Testis (tissue), 3 donors: ENCODE results near the gene SERPINE2. TPM values are rescaled to one million over a fixed set of nuclear protein-coding genes. Genes with fewer than 3 reads are reported as not detected.

ENCODE experiments used
- DNase-seq: peaks from one replicate; pipeline ENCODE4 v3.0.0-alpha.2; 2019
- H3K27ac ChIP-seq, 2 donors: fragments of 200-600 bp; sonication (generic); one replicate each; pipeline ENCODE4 v1.5.1; 2019
- H3K27me3 ChIP-seq: fragments of 200-600 bp; sonication (generic); one replicate; pipeline ENCODE4 v1.5.1; 2019
- H3K36me3 ChIP-seq: fragments of 200-600 bp; sonication (generic); one replicate; pipeline ENCODE4 v1.5.1; 2017; ENCODE audit warnings: low read depth; ENCODE audit errors: missing control alignments
- H3K4me1 ChIP-seq: fragments of 200-600 bp; sonication (generic); one replicate; pipeline ENCODE4 v1.5.1; 2019
- H3K4me3 ChIP-seq, 2 donors: fragments of 200-600 bp; sonication (generic); one replicate each; pipeline ENCODE4 v1.5.1; 2017 to 2019
- H3K9me3 ChIP-seq: fragments of 200-600 bp; sonication (generic); one replicate; pipeline ENCODE4 v1.5.1; 2017
- CTCF ChIP-seq, 3 experiments: fragments of 450-650 bp in 2 of 3; fragments of 200-600 bp in 1 of 3; sonication (generic) in 1 of 3; IDR thresholded peaks; one replicate each; pipeline ENCODE4 v1.5.1; 2016 to 2019; ENCODE audit warnings: antibody characterized with exemption in 3 of 3, mild to moderate bottlenecking in 2 of 3, moderate library complexity in 1 of 3
- POLR2A ChIP-seq: fragments of 450-650 bp; IDR thresholded peaks from one replicate; pipeline ENCODE4 v1.6.1; 2017; ENCODE audit warnings: antibody characterized with exemption, mild to moderate bottlenecking, moderate library complexity
- WGBS, 2 donors: methylation state at CpG; one replicate each; pipeline ENCODE4 v1.1.5; 2018; 5-methylcytosine and 5-hydroxymethylcytosine counted together
- intact Hi-C: fragments of 100-400 bp; cut with DNase I; formaldehyde crosslinking; loops from one replicate; pipeline ENCODE4 v1.15.1; 2023; ENCODE audit warnings: low total_unique reads
- polyA plus RNA-seq: library from polyadenylated mRNA; stranded (reverse); fragments of 350-450 nt; fragmentation: Illumina TruSeq; extraction: RNeasy Lipid Tissue Mini Kit (QIAGEN cat#74804); gene quantifications from one replicate; pipeline ENCODE4 v1.2.3, GENCODE V29; 2014; ENCODE audit warnings: low read depth, low replicate concordance; ENCODE audit not compliant: insufficient read depth
- total RNA-seq, 2 donors: library from RNA; depleted of rRNA; stranded (reverse); fragments of >200 nt; gene quantifications; one replicate each; pipeline ENCODE4 v1.2.3, GENCODE V29; 2016

Gene SERPINE2
- total and polyA plus RNA-seq, 3 donors from 2014 or later, result 145 to 220 (median 145) TPM

DNA sequence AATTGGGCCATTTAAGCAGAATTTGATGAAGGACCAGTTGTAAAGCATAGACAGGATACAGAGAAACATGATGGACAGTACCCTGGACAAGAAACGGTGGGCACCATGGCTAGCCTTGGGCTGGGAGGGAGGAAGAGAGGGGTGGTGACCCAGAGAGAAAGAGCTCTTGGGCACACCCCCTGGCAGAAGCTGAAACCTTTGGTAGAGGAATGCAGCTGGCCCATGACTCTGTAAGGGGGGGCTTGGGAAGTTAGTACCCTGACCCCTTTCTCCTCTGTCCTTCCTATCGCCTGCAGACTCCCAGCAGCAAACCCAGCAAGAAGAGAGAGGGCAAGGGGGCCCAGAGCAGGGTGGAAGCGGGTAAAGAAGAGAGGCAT lies 49.2 kb downstream of the SERPINE2 start:
- Histone ChIP-seq H3K4me3 (no peak overlapping the region), H3K36me3 (no peaks in the 10 kb centered on the region), H3K27me3 (no peaks in the 10 kb centered on the region), H3K27ac (no peak overlapping the region), H3K4me1 (peaks cover 4% of the 10 kb centered on the region), H3K9me3 (no peaks in the 10 kb centered on the region)
- TF ChIP-seq POLR2A, result no peak
- no peak for TF ChIP-seq CTCF (IDR thresholded peaks at IDR 0.05)
- intact Hi-C loops, result loop anchor here (5.0 kb wide), 1 partner anchor 292 kb away; no protein-coding TSS in a partner anchor
- no peak for DNase-seq
- 66 to 84% methylated on average over 3 of the region's 3 CpGs for WGBS, 2 donors

DNA sequence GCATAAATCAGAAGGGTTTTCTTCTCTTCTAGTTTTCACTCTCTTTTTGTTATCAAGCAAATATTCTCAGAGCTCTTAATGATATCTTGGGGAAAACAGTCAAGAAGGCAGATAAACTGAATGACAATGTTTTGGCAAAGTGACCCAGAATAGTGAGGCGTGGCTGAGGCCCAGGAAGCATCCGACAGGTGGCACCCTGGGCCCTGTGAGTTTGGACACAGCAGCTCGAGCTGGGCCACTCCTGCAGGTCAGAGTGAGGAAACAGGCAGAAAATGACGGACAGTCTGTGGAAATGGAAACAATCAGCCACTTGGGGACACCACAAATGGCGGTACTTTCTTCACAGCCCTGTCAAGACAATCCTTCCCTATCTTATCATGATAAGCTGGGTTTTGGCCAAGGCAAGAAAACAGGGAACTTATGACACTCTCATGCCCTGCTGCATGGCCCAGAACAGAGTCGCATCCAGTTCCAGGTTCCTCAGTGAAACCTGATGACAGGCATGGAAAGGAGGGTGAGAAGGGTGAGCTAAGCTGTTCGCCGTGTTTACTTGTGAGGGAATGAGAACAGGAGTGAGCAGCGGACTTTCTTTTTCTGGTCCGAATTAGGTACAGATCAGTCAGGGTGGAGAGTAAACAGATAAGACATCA lies 49.8 kb downstream of the SERPINE2 start:
- H3K27me3 ChIP-seq, result no peaks in the 10 kb centered on the region
- H3K36me3 ChIP-seq, result no peaks in the 10 kb centered on the region
- no peak for DNase-seq
- no peak overlapping the region for H3K4me3 ChIP-seq
- H3K4me1 ChIP-seq, result peaks cover 4% of the 10 kb centered on the region
- 83 to 86% methylated on average over 10 of the region's 10 CpGs for WGBS, 2 donors
- intact Hi-C loops, result loop anchor here (5.0 kb wide), 1 partner anchor 293 kb away; no protein-coding TSS in a partner anchor
- TF ChIP-seq CTCF (IDR thresholded peaks at IDR 0.05) (no peak), POLR2A (no peak)
- no peaks in the 10 kb centered on the region for H3K9me3 ChIP-seq
- H3K27ac ChIP-seq, result no peak overlapping the region

DNA sequence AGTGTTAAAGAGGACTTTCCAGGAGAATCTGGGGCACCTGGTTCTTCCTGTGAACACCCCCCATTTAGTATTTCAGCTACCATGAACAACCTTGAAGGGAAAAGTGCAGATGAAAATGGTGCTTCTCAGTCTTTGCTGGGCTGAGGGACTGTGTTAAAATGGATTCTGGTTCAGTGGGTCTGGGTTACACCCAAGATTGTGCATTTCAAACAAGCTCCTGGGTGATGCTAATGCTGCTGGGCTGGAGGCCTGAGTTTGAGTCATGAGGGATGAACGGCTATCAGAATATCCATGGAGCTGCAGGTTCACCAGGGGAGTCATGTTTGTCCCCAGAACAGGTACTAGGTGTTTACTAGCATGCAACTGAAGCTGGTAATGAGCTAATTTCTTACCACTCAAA lies 57.8 kb downstream of the SERPINE2 start:
- Histone ChIP-seq H3K27me3 (no peaks in the 10 kb centered on the region), H3K4me1 (no peaks in the 10 kb centered on the region), H3K4me3 (no peak overlapping the region), H3K27ac (no peak overlapping the region), H3K36me3 (no peaks in the 10 kb centered on the region), H3K9me3 (no peaks in the 10 kb centered on the region)
- DNase-seq, result no peak
- intact Hi-C loops, result no loop called here
- TF ChIP-seq POLR2A (no peak), CTCF (IDR thresholded peaks at IDR 0.05) (no peak)
- WGBS, 2 donors, result 75 to 94% methylated on average over 1 of the region's 1 CpG

GRCh38 chr2:223980803-223981202 lies 58.3 kb downstream of the SERPINE2 start:
- DNase-seq, result no peak
- H3K4me3 ChIP-seq, result no peak overlapping the region
- no peak overlapping the region for H3K27ac ChIP-seq
- WGBS, 2 donors, result 82 to 90% methylated on average over 4 of the region's 4 CpGs
- H3K9me3 ChIP-seq, result no peaks in the 10 kb centered on the region
- no peaks in the 10 kb centered on the region for H3K27me3 ChIP-seq
- no peaks in the 10 kb centered on the region for H3K4me1 ChIP-seq
- TF ChIP-seq CTCF (IDR thresholded peaks at IDR 0.05), result no peak
- no peak for TF ChIP-seq POLR2A
- no peaks in the 10 kb centered on the region for H3K36me3 ChIP-seq
- intact Hi-C loops, result no loop called here

GRCh38 chr2:223980397-223980735 lies 58.7 kb downstream of the SERPINE2 start:
- no peak overlapping the region for H3K4me3 ChIP-seq
- no peak for DNase-seq
- intact Hi-C loops, result no loop called here
- H3K4me1 ChIP-seq, result no peaks in the 10 kb centered on the region
- H3K27me3 ChIP-seq, result no peaks in the 10 kb centered on the region
- no peak overlapping the region for H3K27ac ChIP-seq
- 94 to 95% methylated on average over 1 of the region's 1 CpG for WGBS, 2 donors
- TF ChIP-seq POLR2A, result no peak
- TF ChIP-seq CTCF (IDR thresholded peaks at IDR 0.05), result no peak
- no peaks in the 10 kb centered on the region for H3K36me3 ChIP-seq
- H3K9me3 ChIP-seq, result no peaks in the 10 kb centered on the region
